PC-9 (cell line): ENCODE measurements around the gene ATP8A1. TPM values are rescaled to one million over a fixed set of nuclear protein-coding genes. Genes with fewer than 3 reads are reported as not detected.

ENCODE experiments used
- BruUV-seq: library from RNA; stranded (reverse); fragments of 400-500 nt; replicated peaks from 2 replicates; lab custom pipeline; 2021; lab: Mats Ljungman, UMichigan
- CTCF ChIA-PET: fragments of 300-600 bp; sonication (Branson Sonifier 250); formaldehyde crosslinking; loops from one replicate; lab custom pipeline; 2022; ENCODE audit warnings: antibody characterized with exemption; lab: Charles Lee
- POLR2A ChIA-PET: fragments of 300-600 bp; sonication (Branson Sonifier 250); formaldehyde crosslinking; loops from one replicate; lab custom pipeline; 2022; ENCODE audit warnings: antibody characterized with exemption; ENCODE audit not compliant: unreplicated experiment; lab: Charles Lee
- DNase-seq, 2 experiments: peaks; one replicate each; pipeline versions ENCODE4 v3.0.0 to v3.0.0-alpha.2; 2015 to 2022; ENCODE audit warnings: mixed read lengths in 1 of 2
- H2AFZ ChIP-seq: fragments of 200-600 bp; sonication (generic); 2 replicates; pipeline ENCODE4 v1.8.1; 2017; ENCODE audit warnings: antibody characterized with exemption
- H3F3A ChIP-seq: fragments of 200-600 bp; sonication (generic); 2 replicates; pipeline ENCODE4 v1.8.1; 2017; ENCODE audit warnings: antibody characterized with exemption, mild to moderate bottlenecking, low read depth; ENCODE audit not compliant: insufficient read depth
- H3K27ac ChIP-seq: fragments of 200-600 bp; sonication (generic); 2 replicates; pipeline ENCODE4 v1.6.1; 2016; ENCODE audit warnings: mixed run types
- H3K27me3 ChIP-seq: fragments of 200-600 bp; sonication (generic); 2 replicates; pipeline ENCODE4 v1.6.1; 2016; ENCODE audit warnings: low read depth, mixed run types; ENCODE audit not compliant: insufficient read depth
- H3K36me3 ChIP-seq: fragments of 200-600 bp; sonication (generic); 2 replicates; pipeline ENCODE4 v1.6.1; 2016; ENCODE audit warnings: low read depth, mixed run types
- H3K4me1 ChIP-seq: fragments of 200-600 bp; sonication (generic); replicated peaks from 2 replicates; pipeline ENCODE4 v1.6.1; 2016; ENCODE audit warnings: mixed run types; ENCODE audit not compliant: insufficient read depth
- H3K4me2 ChIP-seq: fragments of 200-600 bp; sonication (generic); 2 replicates; pipeline ENCODE4 v1.6.1; 2017; ENCODE audit warnings: mixed run types
- H3K4me3 ChIP-seq: fragments of 200-600 bp; sonication (generic); 2 replicates; pipeline ENCODE4 v1.6.1; 2016; ENCODE audit warnings: mixed run types
- H3K79me2 ChIP-seq: fragments of 200-600 bp; sonication (generic); 2 replicates; pipeline ENCODE4 v1.6.1; 2017; ENCODE audit warnings: low read depth, mixed run types
- H3K9me2 ChIP-seq: fragments of 200-600 bp; sonication (generic); 2 replicates; pipeline ENCODE4 v1.8.1; 2017; ENCODE audit warnings: mild to moderate bottlenecking; ENCODE audit not compliant: insufficient read depth
- H3K9me3 ChIP-seq: fragments of 200-600 bp; sonication (generic); 2 replicates; pipeline ENCODE4 v1.8.1; 2016; ENCODE audit warnings: low read depth; ENCODE audit not compliant: insufficient read depth
- H4K20me1 ChIP-seq: fragments of 200-600 bp; sonication (generic); 2 replicates; pipeline ENCODE4 v1.8.1; 2017; ENCODE audit not compliant: insufficient read depth
- CTCF ChIP-seq: fragments of 200-600 bp; sonication (generic); conservative IDR thresholded peaks from 2 replicates; pipeline ENCODE4 v1.6.1; 2017; ENCODE audit warnings: mixed run types, antibody characterized with exemption, mild to moderate bottlenecking, moderate library complexity
- EZH2 ChIP-seq: fragments of 200-600 bp; sonication (generic); IDR thresholded peaks from 2 replicates; pipeline ENCODE4 v1.8.0; 2017; ENCODE audit warnings: antibody characterized with exemption, low read depth
- intact Hi-C: fragments of 100-400 bp; cut with micrococcal nuclease; formaldehyde crosslinking; loops from one replicate; pipeline ENCODE4 v1.10.0; 2022; ENCODE audit not compliant: unreplicated experiment
- total RNA-seq: library from RNA; stranded (reverse); gene quantifications from 2 replicates; pipeline ENCODE4 v1.2.3, GENCODE V29; 2021

ATP8A1 gene
- total RNA-seq, 1 experiment from 2014 or later, result not detected

GRCh38 chr4:42399393-42399792 lies 257.5 kb downstream of the ATP8A1 start:
- CTCF ChIA-PET, result no interaction called here
- POLR2A ChIA-PET, result no interaction called here
- Histone ChIP-seq H3K4me2 (no peak overlapping the region), H3K9me3 (no peaks in the 10 kb centered on the region), H3K27me3 (peaks cover 30% of the 10 kb centered on the region), H3K36me3 (no peaks in the 10 kb centered on the region), H3K9me2 (no peaks in the 10 kb centered on the region), H3K79me2 (no peaks in the 10 kb centered on the region), H3K27ac (no peak overlapping the region), H2AFZ (no peak overlapping the region), H3K4me1 (no peaks in the 10 kb centered on the region), H4K20me1 (no peaks in the 10 kb centered on the region; the same call in 1 of the 2 replicates), H3K4me3 (no peak overlapping the region), H3F3A (no peaks in the 10 kb centered on the region)
- DNase-seq, result no peak
- intact Hi-C loops, result no loop called here
- no TSS peak for BruUV-seq
- TF ChIP-seq CTCF, result no peak
- TF ChIP-seq EZH2, result no peak

GRCh38 chr4:42398871-42399331 lies 258.0 kb downstream of the ATP8A1 start:
- Histone ChIP-seq H3K4me1 (no peaks in the 10 kb centered on the region), H3K9me3 (no peaks in the 10 kb centered on the region), H3K9me2 (no peaks in the 10 kb centered on the region), H3K4me3 (no peak overlapping the region), H3K27ac (no peak overlapping the region), H3K79me2 (no peaks in the 10 kb centered on the region), H3K4me2 (no peak overlapping the region), H3K36me3 (no peaks in the 10 kb centered on the region), H3F3A (no peaks in the 10 kb centered on the region), H4K20me1 (no peaks in the 10 kb centered on the region; the same call in 1 of the 2 replicates), H3K27me3 (peaks cover 28% of the 10 kb centered on the region), H2AFZ (no peak overlapping the region)
- intact Hi-C loops, result no loop called here
- ChIA-PET CTCF (no interaction called here), POLR2A (no interaction called here)
- TF ChIP-seq CTCF (no peak), EZH2 (no peak)
- no TSS peak for BruUV-seq
- DNase-seq, result no peak

DNA sequence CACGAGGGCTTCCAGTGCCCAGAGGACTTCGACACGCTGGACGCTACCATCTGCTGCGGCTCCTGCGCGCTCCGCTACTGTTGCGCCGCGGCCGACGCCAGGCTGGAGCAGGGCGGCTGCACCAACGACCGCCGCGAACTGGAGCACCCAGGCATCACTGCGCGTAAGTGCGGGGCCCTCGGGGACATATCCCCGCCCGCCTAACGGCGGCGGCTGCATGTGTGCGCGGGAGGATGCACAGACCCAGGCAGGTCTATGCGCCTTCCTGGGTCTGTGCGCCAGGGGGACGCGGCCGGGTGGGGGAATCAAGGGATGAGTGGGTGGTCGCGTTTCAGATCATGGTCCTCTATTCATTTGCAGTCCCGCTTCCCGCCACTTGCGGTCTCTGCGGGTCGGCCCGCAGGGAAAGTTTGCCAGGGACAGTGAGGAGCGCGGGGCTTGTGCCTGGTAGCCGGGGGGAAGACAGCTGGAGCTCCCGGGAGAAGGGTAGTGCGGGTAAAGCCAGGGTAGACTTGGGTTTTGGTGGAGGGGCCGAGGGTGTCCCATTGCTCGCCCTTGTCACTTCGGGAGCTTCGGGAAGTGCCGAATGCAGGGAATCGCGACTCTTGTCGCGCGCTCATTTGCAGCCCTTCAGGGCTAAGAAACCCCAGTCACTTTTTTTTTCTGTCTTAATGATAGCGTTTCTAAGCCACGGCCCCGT lies 258.6 kb downstream of the ATP8A1 start:
- Histone ChIP-seq H3K9me2 (no peaks in the 10 kb centered on the region), H2AFZ (no peak overlapping the region), H4K20me1 (no peaks in the 10 kb centered on the region; the same call in 1 of the 2 replicates), H3K79me2 (no peaks in the 10 kb centered on the region), H3K9me3 (no peaks in the 10 kb centered on the region), H3K27ac (no peak overlapping the region), H3K4me1 (no peaks in the 10 kb centered on the region), H3K4me2 (no peak overlapping the region), H3K36me3 (no peaks in the 10 kb centered on the region), H3K27me3 (peaks cover 24% of the 10 kb centered on the region), H3K4me3 (no peak overlapping the region), H3F3A (no peaks in the 10 kb centered on the region)
- intact Hi-C loops, result no loop called here
- BruUV-seq, result no TSS peak
- ChIA-PET CTCF (no interaction called here), POLR2A (no interaction called here)
- TF ChIP-seq CTCF (no peak), EZH2 (no peak)
- no peak for DNase-seq
